Measurements from ENCODE around the gene ABHD12. TPM values are rescaled to one million over a fixed set of nuclear protein-coding genes. Genes with fewer than 3 reads are reported as not detected.

The ABHD12 gene
- total and polyA plus RNA-seq, 2 donors (not counting 3 experiments of a cell fraction or from before 2014, with no cell fraction given), result 19.2 to 36.0 TPM

DNA sequence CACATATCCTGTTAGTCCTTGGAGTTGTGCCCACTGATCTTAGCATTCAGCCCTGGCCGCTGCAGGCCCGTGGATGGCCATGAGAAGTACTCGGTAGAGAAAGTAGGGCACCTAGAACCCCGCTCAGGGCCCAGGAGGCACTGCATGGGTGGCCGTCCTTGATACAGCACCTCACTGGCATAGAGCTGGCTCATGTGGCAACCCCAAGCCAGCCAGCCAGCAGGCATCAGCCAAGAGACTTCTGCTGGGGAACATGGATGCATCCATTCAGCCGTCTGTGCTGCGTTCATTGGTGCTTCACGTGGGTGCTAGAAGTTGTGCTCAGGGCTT, 132.2 kb downstream of the ABHD12 start:
- TF ChIP-seq JUN (IDR thresholded peaks at IDR 0.05; ENCODE audit: borderline replicate concordance, insufficient read depth, insufficient read length, low read depth), result no peak
- TF ChIP-seq MYC (IDR thresholded peaks at IDR 0.05; ENCODE audit: low read depth, low read length), result no peak
- TF ChIP-seq POLR2AphosphoS5 (IDR thresholded peaks at IDR 0.05; ENCODE audit: insufficient read depth, low read depth, low read length), result no peak
- TF ChIP-seq POLR2A (IDR thresholded peaks at IDR 0.05; ENCODE audit: low read depth, low read length), result no peak
- TF ChIP-seq, protein P1, sequence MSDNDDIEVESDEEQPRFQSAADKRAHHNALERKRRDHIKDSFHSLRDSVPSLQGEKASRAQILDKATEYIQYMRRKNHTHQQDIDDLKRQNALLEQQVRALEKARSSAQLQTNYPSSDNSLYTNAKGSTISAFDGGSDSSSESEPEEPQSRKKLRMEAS (IDR thresholded peaks at IDR 0.05; ENCODE audit: insufficient read depth, insufficient read length), result no peak
- no peak for TF ChIP-seq EZH2 (IDR thresholded peaks at IDR 0.05; ENCODE audit: borderline replicate concordance, low read depth, low read length, severe bottlenecking)
- no peak for TF ChIP-seq GATA2 (IDR thresholded peaks at IDR 0.05; ENCODE audit: insufficient read depth, insufficient read length, low read depth, low read length)
- intact Hi-C loops (cut with micrococcal nuclease), result no loop called here
- Histone ChIP-seq H3K79me2 (ENCODE audit: control insufficient read depth, insufficient read depth, low read length) (peaks cover 40% of the 10 kb centered on the region), H3K9me1 (replicated peaks; ENCODE audit: control insufficient read depth, extremely low read depth, insufficient read depth, low read length) (no peaks in the 10 kb centered on the region), H3K27ac (ENCODE audit: insufficient read depth, low read depth, low read length) (no peak overlapping the region), H3K4me3 (replicated peaks in 1 of 3; ENCODE audit: insufficient read depth in 1 of 3, low read depth in 1 of 3, low read length in 3 of 3) (no peak overlapping the region), H3K9ac (replicated peaks; ENCODE audit: extremely low read depth, insufficient read depth, low read length) (no peak overlapping the region), H3K36me3 (ENCODE audit: control insufficient read depth in 2 of 2, extremely low read depth in 1 of 2, insufficient read depth in 2 of 2, low read length in 2 of 2) (peaks cover 2 to 13% of the 10 kb centered on the region in 2 experiments), H3K9me3 (replicated peaks; ENCODE audit: control insufficient read depth, insufficient read depth, low read length) (no peaks in the 10 kb centered on the region), H3K4me2 (ENCODE audit: insufficient read depth, low read length) (no peak overlapping the region), H2AFZ (ENCODE audit: low read depth, low read length) (no peak overlapping the region), H3K4me1 (ENCODE audit: control insufficient read depth, extremely low read depth, insufficient read depth, low read length) (no peaks in the 10 kb centered on the region), H4K20me1 (replicated peaks; ENCODE audit: control insufficient read depth, extremely low read depth, insufficient read depth, low read length) (no peaks in the 10 kb centered on the region), H3K27me3 (ENCODE audit: control insufficient read depth in 2 of 2, insufficient read depth in 2 of 2, low read length in 2 of 2) (no peaks in the 10 kb centered on the region)
- dilution Hi-C loops (cut with MboI; ENCODE audit: extremely low pct_ligation_motif_present, low sequenced_read_pairs), result no loop called here
- no TSS peak for BruUV-seq (replicated peaks)
- FAIRE-seq (no peak), DNase-seq (ENCODE audit: low read depth, low spot score) (no peak)
- ChIA-PET CTCF (no interaction called here), POLR2A (no interaction called here)

DNA sequence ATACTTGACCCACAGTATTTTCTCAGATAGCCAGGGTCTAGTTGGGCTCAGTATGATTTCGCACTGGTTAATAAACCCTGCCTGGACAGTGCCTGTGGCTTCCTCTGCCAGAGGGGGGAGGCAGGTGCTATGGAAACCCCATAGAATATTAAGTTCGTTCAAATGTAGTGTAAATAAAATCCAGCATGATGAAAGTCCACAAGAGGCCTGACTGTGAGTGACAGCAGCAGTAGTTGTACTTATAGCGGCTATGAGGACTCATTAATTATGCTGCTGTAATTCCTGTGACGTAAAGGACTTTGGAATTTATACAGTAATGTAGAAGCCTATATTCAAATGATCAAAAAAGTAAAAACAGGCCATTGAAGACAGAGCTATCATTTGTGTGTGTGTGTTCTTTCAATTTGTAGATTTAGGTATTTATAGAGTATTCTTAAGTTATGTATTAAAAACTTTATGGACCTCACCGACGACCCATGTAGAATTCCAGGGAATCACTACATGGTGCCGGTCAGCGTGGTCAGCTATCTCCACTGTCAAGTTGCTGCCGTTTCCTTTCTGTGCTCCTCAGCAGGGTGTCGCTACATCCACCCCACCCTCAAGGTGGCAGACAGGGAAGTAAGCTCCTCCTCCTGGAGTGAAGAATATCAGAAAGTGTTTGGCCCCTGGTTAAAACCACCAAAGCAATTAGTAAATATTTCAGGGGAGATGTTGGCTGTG, 132.7 kb downstream of the ABHD12 start:
- no peak for DNase-seq (ENCODE audit: low read depth, low spot score)
- no TSS peak for BruUV-seq (replicated peaks)
- H3K4me2 ChIP-seq (ENCODE audit: insufficient read depth, low read length), result no peak overlapping the region
- H3K9me3 ChIP-seq (replicated peaks; ENCODE audit: control insufficient read depth, insufficient read depth, low read length), result no peaks in the 10 kb centered on the region
- TF ChIP-seq, protein P2, sequence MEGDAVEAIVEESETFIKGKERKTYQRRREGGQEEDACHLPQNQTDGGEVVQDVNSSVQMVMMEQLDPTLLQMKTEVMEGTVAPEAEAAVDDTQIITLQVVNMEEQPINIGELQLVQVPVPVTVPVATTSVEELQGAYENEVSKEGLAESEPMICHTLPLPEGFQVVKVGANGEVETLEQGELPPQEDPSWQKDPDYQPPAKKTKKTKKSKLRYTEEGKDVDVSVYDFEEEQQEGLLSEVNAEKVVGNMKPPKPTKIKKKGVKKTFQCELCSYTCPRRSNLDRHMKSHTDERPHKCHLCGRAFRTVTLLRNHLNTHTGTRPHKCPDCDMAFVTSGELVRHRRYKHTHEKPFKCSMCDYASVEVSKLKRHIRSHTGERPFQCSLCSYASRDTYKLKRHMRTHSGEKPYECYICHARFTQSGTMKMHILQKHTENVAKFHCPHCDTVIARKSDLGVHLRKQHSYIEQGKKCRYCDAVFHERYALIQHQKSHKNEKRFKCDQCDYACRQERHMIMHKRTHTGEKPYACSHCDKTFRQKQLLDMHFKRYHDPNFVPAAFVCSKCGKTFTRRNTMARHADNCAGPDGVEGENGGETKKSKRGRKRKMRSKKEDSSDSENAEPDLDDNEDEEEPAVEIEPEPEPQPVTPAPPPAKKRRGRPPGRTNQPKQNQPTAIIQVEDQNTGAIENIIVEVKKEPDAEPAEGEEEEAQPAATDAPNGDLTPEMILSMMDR (IDR thresholded peaks at IDR 0.05; ENCODE audit: extremely low read depth in 1 of 2, insufficient read depth in 1 of 2, low read depth in 1 of 2, low read length in 2 of 2), result no peak
- TF ChIP-seq MYC (IDR thresholded peaks at IDR 0.05; ENCODE audit: low read depth, low read length), result no peak
- no peak for TF ChIP-seq POLR2AphosphoS5 (IDR thresholded peaks at IDR 0.05; ENCODE audit: insufficient read depth, low read depth, low read length)
- TF ChIP-seq GATA2 (IDR thresholded peaks at IDR 0.05; ENCODE audit: insufficient read depth, insufficient read length, low read depth, low read length), result no peak
- TF ChIP-seq, protein P1 (IDR thresholded peaks at IDR 0.05; ENCODE audit: insufficient read depth, insufficient read length), result no peak
- TF ChIP-seq FOS (IDR thresholded peaks at IDR 0.05; ENCODE audit: borderline replicate concordance, insufficient read depth, low read length), result no peak
- CTCF ChIA-PET, result interaction anchor here (1.2 kb wide), 1 partner anchor 12 kb away, joined by 3 read pairs; no protein-coding TSS in a partner anchor
- dilution Hi-C loops (cut with MboI; ENCODE audit: extremely low pct_ligation_motif_present, low sequenced_read_pairs) (no loop called here), intact Hi-C loops (cut with micrococcal nuclease) (no loop called here)
- no peak overlapping the region for H3K27ac ChIP-seq (ENCODE audit: insufficient read depth, low read depth, low read length)
- H2AFZ ChIP-seq (ENCODE audit: low read depth, low read length), result no peak overlapping the region
- H3K36me3 ChIP-seq (ENCODE audit: control insufficient read depth in 2 of 2, extremely low read depth in 1 of 2, insufficient read depth in 2 of 2, low read length in 2 of 2), result peaks cover 2 to 13% of the 10 kb centered on the region in 2 experiments
- H3K27me3 ChIP-seq (ENCODE audit: control insufficient read depth in 2 of 2, insufficient read depth in 2 of 2, low read length in 2 of 2), result no peaks in the 10 kb centered on the region
- H3K9me1 ChIP-seq (replicated peaks; ENCODE audit: control insufficient read depth, extremely low read depth, insufficient read depth, low read length), result no peaks in the 10 kb centered on the region
- H4K20me1 ChIP-seq (replicated peaks; ENCODE audit: control insufficient read depth, extremely low read depth, insufficient read depth, low read length), result no peaks in the 10 kb centered on the region
- no peak for FAIRE-seq
- H3K9ac ChIP-seq (replicated peaks; ENCODE audit: extremely low read depth, insufficient read depth, low read length), result no peak overlapping the region
- H3K4me3 ChIP-seq (replicated peaks in 1 of 3; ENCODE audit: insufficient read depth in 1 of 3, low read depth in 1 of 3, low read length in 3 of 3), result no peak overlapping the region
- peaks cover 43% of the 10 kb centered on the region for H3K79me2 ChIP-seq (ENCODE audit: control insufficient read depth, insufficient read depth, low read length)
- POLR2A ChIA-PET, result no interaction called here
- no peaks in the 10 kb centered on the region for H3K4me1 ChIP-seq (ENCODE audit: control insufficient read depth, extremely low read depth, insufficient read depth, low read length)
